ENCODE results near the gene SGSH.
"Not testable (repeated sequence)": the region's sequence is repeated elsewhere in the genome, so short reads cannot be mapped to it uniquely, and the experiment has no call there.

The SGSH gene

GRCh38 chr17:80253631-80254395 lies 33.7 kb upstream of the SGSH start:
- no peak for DNase-seq

DNA sequence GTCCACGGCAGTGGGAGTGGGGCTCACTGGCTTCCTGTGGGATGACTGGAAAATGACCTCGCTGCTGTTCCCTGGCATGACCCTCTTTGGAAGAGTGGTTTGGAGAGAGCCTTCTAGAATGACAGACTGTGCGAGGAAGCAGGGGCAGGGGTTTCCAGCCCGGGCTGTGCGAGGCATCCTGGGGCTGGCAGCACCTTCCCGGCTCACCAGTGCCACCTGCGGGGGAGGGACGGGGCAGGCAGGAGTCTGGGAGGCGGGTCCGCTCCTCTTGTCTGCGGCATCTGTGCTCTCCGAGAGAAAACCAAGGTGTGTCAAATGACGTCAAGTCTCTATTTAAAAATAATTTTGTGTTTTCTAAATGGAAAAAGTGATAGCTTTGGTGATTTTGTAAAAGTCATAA lies 32.7 kb upstream of the SGSH start:
- peak; percentile 26 to 64 (median 56) for DNase-seq

DNA sequence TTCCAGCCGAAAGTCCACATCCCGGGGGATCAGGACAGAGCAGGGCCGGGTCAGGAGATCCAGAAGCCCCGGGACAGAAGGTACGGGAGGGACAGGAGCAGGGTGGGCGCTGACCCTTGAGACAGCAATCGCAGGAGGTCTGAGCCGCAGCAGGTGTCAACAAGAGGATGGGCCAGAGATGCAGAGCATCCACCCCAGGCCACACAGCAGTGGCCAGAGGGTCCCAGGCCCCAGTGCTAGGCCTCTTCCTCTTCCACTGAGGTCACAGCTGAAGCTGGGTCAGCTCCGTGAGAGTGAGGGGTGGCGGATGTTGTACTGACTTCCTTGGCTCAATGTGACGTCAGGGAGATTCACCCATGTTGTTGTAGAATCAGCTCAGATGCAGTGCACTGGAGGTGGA lies 31.8 kb upstream of the SGSH start:
- DNase-seq = no peak

GRCh38 chr17:80248894-80249710 lies 29.0 kb upstream of the SGSH start:
- DNase-seq = no peak

- no peak for DNase-seq
These were observed 28.1 kb upstream of the SGSH start for GRCh38 chr17:80248001-80248893.

DNA sequence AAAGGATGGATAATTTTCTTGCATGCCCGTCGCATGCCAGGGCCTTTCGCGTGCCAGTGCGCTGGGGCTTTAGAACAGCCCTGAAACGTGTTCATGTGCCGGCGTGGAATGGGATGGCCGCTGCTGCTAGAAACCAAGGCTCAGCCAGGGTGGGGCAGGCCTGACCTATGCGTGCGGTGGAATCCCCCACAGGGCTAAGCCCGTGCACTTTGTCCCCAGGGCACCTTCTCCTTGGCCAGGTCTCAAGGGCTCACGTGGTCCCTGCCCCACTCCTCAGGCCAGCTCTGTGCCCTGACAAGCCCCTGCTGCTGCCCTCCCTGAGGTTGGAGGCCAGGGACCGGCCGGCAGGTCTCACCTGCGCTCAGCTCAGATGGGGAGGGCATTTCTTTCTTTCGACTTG lies 27.4 kb upstream of the SGSH start:
- no peak for DNase-seq

GRCh38 chr17:80246726-80247125 lies 26.6 kb upstream of the SGSH start:
- DNase-seq = no peak

GRCh38 chr17:80246266-80246681 lies 26.1 kb upstream of the SGSH start:
- DNase-seq = no peak

- DNase-seq = no peak
These were observed 25.6 kb upstream of the SGSH start for GRCh38 chr17:80245566-80246265.

DNA sequence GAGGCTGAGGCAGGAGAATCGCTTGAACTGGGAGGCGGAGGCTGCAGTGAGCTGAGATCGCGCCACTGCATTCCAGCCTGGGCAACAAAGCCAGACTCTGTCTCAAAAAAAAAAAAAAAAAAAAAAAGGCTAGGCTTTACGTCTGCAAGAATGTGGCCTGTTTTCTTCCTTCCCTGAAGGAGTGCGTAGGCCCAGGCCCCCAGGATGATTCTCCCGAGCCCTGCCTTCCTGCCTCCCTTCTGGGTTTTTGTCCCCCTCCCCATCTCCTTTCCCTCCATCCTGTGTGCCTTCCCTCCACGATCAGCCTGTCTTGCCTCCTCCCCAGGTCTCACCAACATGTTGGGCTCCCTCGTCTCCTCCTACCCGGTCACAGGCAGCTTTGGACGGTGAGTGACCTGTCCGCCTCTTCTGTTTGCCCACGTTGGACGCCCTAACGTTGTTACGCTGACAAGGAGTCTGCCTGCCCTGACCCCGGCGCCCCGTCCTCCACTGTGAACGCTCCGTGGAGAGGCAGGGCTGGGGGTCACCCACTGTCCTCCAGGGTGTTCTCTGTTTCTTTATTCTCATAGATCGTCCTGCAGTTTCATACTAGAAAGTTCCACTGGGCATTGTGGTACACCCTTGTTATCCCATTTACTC lies 24.9 kb upstream of the SGSH start:
- no peak for DNase-seq

DNA sequence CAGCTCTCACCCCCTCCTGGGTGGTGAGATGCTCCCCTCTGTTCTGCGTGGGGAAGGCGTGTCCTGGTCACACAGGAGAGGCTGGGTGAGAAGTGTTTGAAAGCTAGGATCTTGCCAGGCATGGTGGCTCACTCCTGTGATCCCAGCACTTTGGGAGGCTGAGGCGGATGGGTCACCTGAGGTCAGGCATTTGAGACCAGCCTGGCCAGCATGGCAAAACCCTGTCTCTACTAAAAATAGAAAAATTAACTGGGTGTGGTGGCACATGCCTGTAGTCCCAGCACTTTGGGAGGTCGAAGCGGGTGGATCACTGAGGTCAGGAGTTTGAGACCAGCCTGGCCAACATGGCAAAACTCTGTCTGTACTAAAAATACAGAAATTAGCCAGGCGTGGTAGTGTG lies 24.3 kb upstream of the SGSH start:
- not testable (repeated sequence) for DNase-seq

- no peak for DNase-seq
These were observed 23.6 kb upstream of the SGSH start for GRCh38 chr17:80243526-80244433.

DNA sequence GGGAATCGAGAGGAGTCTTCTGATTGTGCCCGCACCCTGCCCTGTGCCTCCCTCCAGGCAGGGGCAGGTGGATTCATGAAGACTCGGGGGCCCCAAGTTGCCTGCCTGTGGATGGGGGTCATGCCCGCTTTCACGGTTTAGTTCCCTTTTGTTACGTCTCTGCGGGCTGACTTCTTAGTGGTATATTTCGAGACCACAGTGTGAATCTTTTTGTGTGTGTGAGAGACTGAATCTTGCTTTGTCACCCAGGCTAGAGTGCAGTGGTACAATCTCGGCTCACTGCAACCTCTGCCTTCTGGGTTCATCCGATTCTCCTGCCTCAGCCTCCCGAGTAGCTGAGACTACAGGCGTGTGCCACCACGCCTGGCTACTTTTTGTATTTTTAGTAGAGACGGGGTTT lies 22.4 kb upstream of the SGSH start:
- DNase-seq = no peak

- peak in 1 of 3 experiments; percentile 3 for DNase-seq
These were observed 17.3 kb upstream of the SGSH start for GRCh38 chr17:80237386-80237785.

DNA sequence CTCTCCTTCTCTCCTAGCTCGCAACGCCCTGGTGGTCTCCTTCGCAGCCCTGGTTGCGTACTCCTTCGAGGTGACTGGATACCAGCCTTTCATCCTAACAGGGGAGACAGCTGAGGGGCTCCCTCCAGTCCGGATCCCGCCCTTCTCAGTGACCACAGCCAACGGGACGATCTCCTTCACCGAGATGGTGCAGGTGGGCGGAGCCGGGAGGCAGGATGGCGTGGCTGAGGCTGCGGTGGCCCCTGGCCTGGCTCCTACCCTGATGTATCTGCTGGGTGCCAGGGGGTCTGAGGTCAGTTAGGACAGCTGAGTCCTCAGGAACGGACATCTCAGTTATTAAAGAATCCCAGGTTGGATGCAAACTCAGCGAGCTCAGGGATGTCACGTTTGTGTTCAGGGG lies 16.8 kb upstream of the SGSH start:
- DNase-seq = no peak

DNA sequence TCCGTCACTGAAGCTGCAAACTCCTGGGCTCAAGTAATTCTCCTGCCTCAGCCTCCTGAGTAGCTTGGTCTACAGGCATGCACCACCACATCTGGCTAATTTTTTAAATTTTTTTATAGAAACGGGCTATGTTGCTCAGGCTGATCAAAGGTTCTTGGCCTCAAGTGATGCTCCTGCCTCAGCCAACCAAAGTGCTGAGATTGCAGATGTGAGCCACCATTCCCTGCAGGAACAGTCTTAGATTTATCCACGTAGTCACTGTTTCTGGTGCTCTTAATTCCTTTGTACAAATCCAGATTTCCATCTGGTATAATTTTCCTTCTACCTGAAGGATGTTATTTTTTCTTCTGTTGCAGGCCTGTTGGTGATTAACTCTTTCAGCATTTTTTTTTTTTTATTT lies 13.1 kb upstream of the SGSH start:
- DNase-seq = no peak

GRCh38 chr17:80232438-80232837 lies 12.3 kb upstream of the SGSH start:
- DNase-seq = no peak

GRCh38 chr17:80229011-80229410 lies 8.9 kb upstream of the SGSH start:
- no peak for DNase-seq

DNA sequence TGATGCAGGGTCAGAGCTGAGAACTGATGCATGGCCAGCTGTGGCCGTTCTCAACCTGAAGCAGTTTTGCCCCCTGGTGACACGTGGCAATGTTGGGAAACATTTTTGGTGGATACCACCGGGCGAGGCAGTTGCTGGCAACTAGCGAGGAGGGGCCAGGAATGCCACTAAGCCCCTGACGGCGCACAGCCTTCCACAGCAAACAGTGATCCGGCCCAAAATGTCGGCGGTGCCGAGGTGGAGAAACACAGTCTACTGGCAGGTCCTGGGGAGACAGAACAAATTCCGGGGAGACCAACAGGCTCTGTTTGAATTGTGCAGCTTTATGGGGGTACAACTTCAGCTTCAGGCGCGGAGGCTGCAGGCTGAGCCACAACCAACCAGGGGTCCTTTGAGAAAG lies 8.3 kb upstream of the SGSH start:
- DNase-seq = no peak

DNA sequence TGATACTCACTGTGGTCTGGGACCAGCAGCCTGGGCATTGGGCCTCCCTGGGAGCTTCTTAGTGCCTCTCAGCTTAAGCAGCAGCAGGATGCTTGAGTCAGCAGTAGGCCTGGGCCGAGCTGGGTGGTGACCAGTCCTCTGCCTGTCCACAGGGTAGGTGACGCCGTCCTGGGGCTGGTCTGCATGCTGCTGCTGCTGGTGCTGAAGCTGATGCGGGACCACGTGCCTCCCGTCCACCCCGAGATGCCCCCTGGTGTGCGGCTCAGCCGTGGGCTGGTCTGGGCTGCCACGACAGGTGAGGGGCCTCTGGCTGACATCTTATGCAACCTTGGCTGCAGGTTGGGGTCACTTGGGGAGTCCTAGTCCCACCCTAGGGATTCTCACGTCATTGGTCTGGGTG lies 7.5 kb upstream of the SGSH start:
- DNase-seq = no peak

DNA sequence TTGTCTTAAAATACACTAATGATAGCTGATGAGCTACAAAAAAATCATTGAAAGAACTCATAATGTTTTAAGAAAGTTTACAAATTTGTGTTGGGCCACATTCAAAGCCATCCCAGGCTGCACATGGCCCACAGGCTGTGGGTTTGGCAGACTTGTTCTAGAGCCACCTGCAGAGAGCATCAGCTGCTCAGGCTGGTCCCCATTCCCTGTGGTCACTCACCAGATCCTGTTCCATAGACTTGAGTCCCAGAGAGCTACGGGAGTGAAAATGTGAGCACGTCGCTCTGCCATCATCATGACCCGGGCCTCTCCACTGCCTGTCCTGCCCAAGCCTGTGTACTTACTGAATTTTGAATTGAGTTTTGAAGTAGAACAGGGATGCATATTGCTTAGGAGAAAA lies 7.0 kb upstream of the SGSH start:
- DNase-seq = no peak

Measured in NCI-H1417 (cell line).